Measurements from ENCODE around the gene CEBPB.
A peak's percentile ranks its signal among the peaks of the same experiment; 100 is the strongest.

CEBPB gene

GRCh38 chr20:50229156-50229607 lies 38.6 kb downstream of the CEBPB start:
- DNase-seq: peak in 2 of 4 experiments; percentile 46 to 51

DNA sequence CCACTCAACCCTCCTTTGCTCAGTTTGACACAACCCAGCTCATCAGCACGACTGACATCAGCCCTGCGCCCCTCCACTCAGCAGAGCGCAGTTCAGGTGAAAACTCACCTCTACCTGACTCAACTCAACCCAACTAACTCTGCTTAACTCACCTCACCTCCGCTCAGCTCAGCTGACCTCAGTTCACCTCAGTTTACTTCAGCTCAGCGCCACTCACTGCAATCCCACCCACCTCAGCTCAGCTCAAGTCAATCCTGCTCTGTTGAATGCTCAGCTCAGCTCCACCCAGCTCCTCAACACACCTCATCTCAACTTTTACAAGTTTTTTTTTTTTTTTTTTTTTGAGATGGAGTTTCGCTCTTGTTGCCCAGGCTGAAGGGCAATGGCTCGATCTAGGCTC lies 39.6 kb downstream of the CEBPB start:
- no peak for DNase-seq

GRCh38 chr20:50230871-50231560 lies 40.4 kb downstream of the CEBPB start:
- DNase-seq: no peak

GRCh38 chr20:50231854-50232253 lies 41.2 kb downstream of the CEBPB start:
- DNase-seq: no peak

DNA sequence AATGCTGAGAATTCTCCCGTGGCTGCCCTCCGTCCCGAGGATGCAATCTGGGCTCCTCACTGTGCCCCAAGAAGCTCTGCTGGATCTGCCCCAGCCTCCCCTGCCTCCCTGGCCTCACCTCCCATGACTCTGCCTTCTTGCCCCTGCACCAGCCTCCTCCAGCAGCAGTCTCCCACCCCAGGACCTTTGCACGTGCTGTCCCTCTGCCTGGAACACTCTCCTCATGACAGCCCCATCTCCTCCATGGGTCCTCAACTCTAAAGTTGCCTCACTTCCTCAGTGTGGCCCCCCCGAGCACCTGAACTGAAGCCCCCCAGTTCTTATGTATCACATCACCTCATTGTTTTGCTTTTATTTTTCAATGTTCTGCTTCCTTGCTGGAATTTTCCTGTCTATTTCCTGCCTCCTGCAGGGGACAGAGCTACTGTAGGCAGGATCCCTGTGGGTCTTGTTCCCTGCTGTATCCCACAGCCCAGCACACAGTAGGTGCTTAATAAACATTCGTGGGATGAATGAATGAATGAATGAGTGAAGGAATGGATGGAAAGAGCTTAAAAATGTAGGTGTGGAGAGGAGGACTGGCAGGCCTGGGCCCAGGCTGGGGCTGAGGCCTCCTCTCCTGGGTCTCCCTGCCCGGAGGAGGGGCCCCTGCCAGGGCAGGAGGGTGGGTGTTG lies 42.2 kb downstream of the CEBPB start:
- no peak for DNase-seq

DNA sequence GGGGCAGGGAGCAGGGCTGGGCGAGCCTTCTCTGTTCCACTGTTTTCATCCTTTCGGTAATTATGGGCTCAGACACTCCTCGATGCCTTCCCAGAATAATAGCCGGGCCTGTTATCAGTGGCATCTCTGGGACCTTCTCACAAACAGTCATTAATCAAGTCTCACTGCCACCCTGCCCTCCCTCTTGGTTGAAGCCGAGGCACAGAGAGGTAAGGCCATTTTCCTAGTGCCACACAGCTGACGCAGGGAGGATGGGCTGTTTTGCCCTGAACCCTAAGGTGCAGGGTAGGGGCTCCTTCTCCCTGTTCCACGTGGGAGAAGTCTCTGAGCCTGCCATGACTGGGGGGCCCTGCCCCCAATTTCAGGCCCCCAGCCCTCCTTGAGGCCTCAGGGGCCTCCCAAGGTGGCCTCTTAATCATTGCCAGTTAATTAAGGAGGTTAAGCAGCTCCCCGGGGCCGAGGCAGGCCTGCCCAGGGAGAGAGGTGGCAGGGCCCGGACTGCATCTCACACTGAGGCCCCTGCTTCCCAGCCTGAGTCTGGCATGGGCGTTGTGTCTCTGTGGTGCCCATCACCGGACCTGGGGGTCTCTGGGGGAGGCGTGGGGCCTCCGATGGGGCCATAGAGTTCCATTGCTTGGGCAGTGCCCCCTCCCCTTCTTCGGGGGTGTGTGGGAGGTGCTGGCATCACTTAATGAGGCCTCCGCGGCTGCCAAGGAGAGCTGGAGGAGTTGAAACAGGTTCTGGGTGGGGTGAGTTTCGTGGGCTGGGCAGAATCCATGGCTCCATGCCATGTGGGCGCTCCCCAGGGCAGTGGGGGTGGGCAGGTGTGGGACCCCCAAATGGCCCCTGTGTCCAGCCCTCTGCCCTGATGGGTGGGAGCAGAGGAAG lies 42.9 kb downstream of the CEBPB start:
- no peak for DNase-seq

DNA sequence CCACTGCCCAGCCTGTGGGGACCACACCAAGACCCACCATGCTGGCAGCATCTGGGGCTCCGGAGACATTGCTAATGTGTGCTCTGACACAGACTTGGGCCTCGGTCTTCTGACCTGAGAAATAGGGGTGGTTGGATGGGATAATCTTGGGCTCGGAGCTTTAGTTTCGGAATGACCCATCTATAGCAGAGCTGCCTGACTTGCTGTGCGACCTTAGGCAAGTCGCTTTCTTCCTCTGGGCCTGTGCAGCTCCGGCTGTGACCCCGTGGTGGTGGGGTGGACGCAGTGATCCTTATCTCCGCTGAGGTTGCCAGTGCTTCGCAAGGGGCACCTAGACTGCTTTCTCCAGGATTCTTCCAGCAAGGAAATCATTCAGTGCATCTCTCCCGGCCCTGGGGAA lies 43.7 kb downstream of the CEBPB start:
- no peak for DNase-seq

GRCh38 chr20:50237349-50237748 lies 46.7 kb downstream of the CEBPB start:
- peak; percentile 69 to 84 (median 80) for DNase-seq

- DNase-seq: no peak
Measured at GRCh38 chr20:50238081-50238800, 47.6 kb downstream of the CEBPB start.

- DNase-seq: no peak
Measured at GRCh38 chr20:50240092-50240491, 49.5 kb downstream of the CEBPB start.

GRCh38 chr20:50242178-50242514 lies 51.5 kb downstream of the CEBPB start:
- no peak for DNase-seq

Data from suppressor macrophage (primary cell).